ENCODE measurements around the gene ZNF101.
A peak's percentile ranks its signal among the peaks of the same experiment; 100 is the strongest.

ZNF101 gene

DNA sequence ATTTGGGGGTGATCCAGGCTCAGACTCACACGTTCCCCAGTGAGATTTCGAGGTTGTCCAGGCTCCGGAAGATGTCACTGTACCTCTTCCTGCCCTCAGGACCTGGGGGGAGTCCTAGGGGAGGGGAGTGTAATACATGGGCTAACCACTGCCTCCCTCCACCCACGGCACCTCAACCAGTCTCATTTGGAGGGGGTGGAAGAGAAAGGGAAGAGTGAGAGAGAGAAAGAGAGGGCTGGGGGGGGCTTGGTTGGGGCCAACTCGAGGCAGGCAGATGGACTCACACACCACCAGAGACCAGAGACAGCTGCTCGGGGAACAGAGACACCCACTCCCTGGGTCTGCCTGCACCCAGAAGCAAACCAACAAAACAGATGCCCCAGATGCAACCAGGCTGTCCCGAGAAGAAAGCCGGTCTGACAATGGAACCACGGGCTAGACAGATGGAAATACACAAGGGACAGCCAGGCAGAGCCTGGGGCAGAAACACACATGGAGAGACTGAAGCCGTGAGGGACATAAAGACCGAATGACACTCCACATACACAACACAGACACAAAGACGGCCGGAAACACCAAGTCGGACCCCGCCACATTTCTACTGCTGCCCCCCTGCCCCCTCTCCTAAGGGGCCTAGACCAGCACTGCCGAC, 26.0 kb upstream of the ZNF101 start:
- DNase-seq: no peak

DNA sequence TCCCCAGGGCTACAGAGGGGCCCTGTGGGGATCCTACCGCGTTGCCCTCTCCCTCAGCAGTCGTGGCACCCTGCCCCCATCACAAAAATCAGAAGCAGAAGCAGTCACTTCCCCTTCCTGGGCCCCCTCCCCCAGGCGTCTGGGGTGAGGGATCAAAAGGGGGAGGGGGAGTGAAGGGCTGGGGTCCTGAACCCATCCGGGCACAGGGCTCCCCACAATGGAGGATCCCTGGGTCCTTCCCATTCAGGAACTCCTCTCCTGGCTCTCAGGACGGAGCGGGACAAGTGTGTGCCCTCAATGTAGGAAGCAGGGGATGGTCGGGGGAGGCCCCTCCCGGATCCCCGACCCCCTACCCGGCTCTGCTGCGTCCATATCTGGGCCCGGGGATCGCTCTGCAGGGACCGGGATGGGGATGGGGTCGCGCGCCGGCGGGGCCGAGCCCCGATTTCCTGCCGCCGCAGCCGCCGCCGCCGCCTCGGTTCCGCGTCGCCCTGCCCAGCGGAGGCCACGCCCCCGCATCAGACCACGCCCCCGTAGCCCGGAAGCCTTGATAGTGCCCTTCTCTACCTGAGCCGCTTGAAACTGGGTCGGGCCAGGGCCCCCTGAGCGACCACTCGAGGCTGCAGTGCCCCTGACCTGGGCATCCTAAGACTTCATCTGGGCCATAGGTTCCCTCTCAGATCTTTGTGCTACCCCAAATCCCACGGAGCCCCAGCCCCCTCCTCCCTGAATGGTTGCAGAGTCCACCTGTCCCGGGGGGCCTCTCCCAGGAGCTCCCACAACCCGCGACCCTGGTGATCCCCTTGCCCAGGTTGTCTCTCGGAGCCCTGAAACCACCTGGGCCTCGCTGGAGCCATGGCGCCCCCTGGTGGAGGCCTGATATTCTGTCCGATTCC, 25.2 kb upstream of the ZNF101 start, which contains the start of gene GMIP:
TSS of gene GMIP (minus strand) at position 500 of the 896 bp plus-strand sequence. CDS start at position 372, 128 bp downstream.
- DNase-seq: no peak

DNA sequence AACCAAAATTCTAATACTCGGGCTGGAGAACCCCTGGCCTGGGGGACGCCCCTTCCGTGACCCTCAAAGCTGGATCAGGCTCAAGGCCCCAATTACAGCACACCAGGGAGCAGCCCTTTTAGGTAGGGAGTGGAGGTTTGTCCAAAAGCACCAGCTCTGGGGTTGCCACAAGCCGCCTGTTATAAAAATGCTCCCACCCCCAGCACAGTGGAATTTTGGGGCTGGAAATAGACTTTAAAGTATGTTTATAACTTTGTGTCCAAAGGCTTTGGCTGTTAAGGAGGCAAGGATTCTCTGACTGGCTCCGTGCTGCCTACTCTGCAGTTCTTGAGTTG, 24.6 kb upstream of the ZNF101 start:
- no peak for DNase-seq

DNA sequence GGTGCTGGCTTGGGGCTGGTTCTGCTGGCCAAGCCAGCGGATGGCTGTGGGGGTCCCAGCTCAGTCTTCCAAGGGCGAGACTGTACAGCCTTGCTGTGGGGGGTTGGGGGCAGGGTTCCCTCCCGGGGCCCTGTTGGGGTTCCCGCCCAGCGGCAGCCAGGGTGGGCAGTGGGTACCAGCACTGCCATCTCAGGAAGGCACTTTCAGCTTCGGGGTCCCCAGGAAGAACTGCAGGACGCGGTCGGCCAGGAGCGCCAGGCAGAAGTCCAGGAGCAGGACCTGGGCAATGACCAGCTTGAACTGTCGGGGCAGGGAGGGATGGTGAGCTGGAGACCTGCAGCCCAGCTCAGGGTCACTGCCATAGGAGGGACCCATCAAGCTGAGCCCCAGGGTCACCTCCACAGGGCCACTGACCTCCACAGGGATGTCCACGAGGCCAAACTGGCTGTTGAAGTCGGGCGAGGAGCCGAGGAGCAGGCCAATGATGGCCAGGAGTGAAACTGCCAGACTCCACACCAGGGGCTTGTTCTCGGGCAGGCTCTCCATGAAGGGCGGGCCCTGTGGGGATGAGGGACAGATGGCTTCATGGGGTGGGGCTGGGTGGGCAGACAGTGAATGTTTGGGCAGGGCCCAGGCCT, 23.3 kb upstream of the ZNF101 start:
- DNase-seq: no peak

- no peak for DNase-seq
Measured at GRCh38 chr19:19647037-19647835, 21.4 kb upstream of the ZNF101 start.

DNA sequence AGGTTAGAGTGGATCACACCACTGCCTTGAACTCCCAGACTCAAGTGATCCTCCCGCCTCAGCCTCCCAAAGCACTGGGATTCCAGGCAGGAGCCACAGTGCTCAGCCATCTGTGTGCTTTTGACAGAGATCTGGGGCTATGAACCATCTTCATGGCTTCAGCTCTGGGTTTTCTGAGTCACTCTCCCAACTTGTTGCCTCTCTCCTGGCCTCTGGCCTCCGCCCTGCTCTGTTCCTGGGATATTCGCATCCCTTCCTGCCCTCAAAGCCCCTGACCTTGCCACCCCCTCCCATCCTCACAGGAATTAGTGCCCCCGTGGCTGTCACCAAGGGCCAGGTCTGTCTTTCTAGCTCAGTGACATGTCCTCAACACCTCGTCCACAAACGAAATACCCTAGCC, 19.5 kb upstream of the ZNF101 start:
- no peak for DNase-seq

DNA sequence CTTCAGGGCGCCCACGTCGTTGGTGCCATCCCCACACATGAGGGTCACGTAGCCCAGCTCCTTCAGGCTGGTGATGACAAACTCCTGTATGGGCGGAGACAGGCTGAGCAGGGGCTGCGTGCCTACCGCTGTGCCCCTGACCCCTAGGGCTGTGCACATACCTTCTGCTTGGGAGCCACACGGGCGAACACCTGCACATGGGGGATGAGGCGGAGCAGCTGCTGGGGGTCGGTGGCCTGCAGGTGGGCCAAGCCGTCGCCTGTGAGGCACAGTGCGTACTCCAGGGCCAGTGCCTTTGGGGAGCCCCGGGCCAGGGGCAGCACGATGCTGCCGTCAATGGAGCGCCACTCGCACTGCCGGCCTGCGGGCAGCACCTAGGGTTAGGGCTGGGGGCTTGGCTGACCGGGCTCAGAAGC, 19.1 kb upstream of the ZNF101 start:
- no peak for DNase-seq

DNA sequence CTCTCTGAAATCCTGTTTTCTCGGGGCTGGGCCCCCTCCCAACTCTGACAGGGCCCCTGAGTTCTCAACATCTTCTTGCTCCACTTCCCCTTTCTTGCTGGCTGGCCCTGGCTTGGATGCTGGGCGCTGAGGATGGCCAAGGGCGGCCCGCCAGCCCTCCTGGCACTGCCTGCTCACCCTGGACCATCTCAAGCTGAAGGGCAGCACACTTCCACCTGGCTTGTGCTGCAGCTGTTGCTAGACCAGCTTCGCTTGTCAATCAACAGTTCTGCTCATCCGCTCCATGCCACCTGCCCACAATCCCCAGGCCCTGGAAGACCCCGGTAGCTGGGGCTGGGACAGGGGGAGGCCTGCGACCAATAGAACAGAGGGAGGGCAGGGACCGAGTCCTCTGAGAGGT, 18.3 kb upstream of the ZNF101 start:
- DNase-seq: no peak

- no peak for DNase-seq
Measured at GRCh38 chr19:19651076-19651475, 17.6 kb upstream of the ZNF101 start.

DNA sequence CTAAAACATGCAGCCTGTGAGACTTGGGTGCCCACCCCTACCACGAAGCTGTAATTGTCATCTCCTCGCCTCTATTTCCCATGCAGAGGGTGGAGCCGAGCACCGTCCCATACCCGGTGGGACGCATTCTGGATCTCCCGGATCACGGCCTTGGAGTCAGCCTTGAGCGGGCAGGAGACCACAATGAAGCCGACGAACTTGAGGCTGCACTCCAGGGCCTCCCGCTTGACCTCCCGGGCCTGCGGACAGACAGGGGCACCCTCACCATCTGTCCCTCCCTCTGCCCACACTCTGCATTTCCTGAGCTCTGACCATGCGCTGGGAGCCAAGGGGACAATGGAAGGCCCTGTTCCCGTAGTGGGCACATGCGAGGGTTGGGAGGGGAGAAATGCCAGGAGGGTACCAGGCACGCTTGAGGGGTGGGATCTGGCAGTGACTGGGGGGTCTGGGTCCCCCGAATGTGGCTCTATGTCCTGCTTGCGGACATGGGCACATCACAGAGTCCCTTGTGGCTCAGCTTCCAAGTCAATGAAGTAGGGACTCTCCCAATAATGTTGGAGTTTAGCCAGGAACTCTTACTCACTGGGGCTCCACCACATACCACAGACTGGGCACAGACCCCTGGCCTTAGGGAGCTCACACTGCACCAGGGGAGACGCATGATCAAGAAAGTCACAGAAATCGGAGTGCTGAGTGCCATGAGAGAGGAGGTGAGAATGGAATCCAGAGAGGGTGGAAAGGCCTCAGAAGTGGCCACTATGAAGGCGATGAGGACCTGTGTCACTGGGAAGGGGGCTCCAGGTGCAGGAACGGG, 15.9 kb upstream of the ZNF101 start:
- no peak for DNase-seq

GRCh38 chr19:19653597-19654147, 15.0 kb upstream of the ZNF101 start:
- no peak for DNase-seq

DNA sequence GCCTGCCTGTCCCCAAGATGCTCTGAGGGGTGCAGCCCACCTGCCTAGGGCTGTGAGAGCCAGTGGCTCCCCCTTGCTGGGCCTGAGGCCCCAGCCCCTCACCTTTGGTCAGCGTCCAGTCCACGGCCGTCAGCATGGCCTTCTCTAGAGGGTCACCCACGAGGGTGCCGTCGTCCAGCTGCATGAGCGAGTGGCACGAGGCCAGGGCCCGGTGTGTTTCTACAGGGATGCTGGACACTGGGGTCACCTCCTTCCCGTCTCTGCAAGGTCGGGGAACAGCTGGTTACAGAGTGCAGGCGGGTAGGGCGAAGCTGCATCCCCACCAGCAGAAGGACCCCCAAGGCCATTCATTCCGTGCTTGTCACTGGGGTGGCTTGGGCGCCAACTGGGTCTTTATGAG, 14.2 kb upstream of the ZNF101 start:
- DNase-seq: no peak

DNA sequence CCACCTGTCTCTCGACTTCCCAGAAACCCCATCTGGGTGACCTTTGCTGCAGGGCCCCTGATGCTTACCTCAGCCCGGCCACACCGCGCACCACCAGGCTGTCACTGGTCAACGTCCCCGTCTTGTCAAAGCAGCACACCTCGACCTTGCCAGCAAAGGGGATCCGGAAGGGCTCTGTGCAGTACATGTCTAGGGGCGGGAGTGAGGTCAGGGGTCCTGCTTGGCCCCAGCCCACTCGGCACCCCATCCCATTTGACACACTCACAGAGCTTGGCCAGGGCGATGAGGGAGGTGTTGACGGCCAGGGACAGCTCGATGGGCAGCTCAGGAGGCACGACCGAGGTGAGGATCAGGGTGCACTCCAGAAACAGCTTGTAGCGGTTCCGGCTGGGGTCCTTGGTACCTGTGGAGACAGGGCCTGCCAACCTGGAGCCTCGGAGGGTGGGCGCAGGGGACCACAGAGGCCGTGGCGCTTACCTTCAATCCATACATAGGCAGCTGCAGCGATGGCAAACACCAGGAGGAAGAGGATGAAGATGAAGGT, 13.5 kb upstream of the ZNF101 start:
- no peak for DNase-seq

DNA sequence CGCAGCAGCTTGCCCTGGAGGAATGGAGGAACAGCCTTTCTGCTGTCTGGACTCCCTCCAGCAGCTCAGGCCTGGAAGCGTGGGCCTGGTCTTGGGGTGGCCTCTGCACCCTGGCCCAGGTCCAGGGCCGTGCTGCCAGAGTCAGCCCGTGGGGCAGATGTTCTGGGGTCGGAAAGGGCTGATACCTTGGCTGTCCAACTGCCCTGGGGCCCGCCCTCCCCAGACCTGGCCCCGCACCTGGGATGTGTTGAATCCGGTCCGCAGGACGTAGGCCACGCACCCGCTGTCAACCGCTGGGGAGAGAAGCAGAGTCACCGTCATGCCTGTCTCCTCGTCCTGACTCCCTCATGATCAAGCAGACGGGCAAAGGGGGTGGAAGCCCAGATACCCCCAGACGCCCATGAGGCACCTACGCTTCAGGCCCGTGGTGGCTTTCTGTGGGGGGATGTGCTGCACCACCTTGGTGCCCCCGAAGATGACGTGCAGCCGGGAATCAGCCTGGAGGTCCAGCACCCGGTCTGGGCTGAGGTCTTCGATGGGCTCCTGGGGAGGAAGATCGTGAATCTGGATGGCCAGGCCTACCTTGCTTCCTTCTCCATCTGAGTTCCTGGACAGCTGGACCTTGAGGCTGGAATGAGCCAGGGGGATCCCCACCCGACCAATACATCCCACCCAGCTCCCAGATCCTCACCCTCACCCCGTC, 12.8 kb upstream of the ZNF101 start:
- no peak for DNase-seq

DNA sequence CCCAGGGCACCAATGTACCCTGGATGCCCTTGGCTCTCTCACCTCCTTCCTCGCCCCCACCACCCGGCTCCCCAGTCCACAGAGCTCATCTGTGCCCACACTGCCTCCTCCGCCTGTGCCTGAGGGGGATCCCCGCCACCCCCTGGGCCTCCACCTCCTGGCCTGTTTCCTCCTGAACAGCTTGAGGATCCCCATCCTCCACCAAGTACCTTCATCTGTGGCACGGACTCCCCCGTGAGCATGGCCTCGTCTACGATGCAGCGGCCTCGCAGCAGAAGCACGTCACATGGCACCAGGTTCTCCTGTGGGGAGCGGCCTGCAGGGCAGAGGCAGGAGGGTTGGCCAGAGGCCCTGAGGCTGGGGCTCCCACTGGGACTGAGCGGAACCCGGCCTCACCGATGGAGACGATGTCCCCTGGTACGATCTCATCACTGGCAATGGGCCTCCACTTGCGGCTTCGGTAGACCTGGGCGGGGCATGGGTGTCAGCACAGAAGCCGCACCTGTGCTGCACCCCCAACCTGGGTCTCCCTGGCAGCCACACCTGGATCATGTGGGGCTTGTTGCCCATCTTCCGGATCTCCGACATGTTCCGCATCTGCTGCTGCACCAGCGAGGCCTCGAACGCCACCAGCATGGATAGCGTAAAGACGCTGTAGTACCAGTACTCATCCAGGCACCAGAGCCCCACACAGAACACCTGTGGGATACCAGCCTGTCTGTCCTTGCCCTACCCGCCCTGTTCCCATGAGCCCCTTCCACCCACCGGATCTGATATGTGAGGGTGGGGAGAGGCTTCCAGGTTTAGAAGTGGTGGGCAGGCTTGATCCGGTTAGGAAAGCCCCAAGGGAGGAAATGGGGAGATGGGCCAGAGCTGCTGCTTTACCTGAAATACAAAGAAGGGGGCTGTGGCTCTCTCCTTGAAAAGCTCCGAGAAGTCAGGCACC, 11.9 kb upstream of the ZNF101 start:
- DNase-seq: no peak

GRCh38 chr19:19657397-19657783, 11.2 kb upstream of the ZNF101 start:
- DNase-seq: peak; percentile 65

GRCh38 chr19:19659646-19660245, 8.9 kb upstream of the ZNF101 start:
- DNase-seq: no peak

DNA sequence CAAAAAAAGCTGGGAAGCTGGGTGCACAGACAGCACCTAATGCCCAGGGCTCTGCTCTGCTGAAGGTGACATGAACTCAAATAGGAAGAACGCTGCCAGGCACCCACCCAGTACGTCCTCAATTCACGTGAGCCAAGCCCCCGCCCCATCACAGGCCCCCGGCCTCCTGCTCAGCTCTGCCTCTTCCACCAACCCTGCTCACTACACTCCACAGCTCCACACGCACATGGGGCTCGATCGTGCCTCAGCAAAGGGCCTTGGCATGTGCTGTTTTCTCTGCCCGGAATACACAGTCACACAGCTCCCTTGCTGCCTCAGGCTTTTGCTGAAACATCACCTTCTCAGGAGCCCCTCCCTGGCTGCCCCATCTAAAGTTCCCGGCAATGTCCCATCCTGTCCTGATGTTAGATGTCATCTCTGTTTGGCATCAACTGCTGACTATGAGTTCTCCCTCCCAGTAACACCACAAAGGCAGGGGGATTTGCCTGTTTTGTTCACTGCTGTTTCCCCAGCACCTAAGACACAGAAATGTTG, 7.4 kb upstream of the ZNF101 start:
- no peak for DNase-seq

DNA sequence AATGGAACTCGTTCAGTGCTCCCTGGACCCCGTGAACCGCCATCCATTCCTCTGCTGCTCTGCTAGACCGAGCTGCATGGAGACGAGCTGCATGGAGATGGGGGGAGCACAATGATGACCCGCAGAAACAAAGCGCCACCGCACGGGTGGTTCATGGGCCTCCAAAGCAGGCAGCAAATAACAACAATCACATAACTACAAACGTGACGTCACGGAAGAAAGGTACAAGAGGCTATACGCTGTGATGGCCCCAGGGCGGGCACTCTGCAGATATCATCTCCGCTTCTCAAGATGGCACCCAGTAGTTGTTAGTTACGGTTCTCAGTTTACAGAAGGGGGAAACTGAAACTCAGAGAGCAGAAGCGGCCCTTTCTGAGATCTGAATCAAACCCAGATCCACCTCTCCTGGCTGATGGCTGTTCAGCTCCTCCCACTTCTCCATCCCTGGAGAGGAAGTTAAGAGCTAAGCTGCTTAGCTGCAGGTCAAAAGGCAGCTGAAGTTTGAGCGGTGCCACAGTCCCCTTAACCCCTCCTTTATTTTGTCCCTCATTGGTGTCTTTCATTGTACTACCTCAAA, 6.9 kb upstream of the ZNF101 start:
- no peak for DNase-seq
